Fibroblast of lung (primary cell): ENCODE results near the gene ABHD3. TPM values are rescaled to one million over a fixed set of nuclear protein-coding genes. Genes with fewer than 3 reads are reported as not detected.
A peak's percentile ranks its signal among the peaks of the same experiment; 100 is the strongest.
"Not testable (repeated sequence)": the region's sequence is repeated elsewhere in the genome, so short reads cannot be mapped to it uniquely, and the experiment has no call there.

Experiments
- DNase-seq, 2 donors: peaks; one replicate each; pipeline versions ENCODE4 v3.0.0 to v3.0.0-alpha.2; 2010; ENCODE audit warnings: low read depth in 2 of 2
- H2AFZ ChIP-seq: 2 replicates; pipeline ENCODE4 v1.5.1; 2012; ENCODE audit warnings: low read length, control low read depth, inconsistent platforms
- H3K27ac ChIP-seq: 2 replicates; pipeline ENCODE4 v1.5.1; 2011; ENCODE audit warnings: low read length, control low read depth; ENCODE audit not compliant: insufficient read depth
- H3K27me3 ChIP-seq: 2 replicates; pipeline ENCODE4 v1.5.1; 2011; ENCODE audit warnings: mild to moderate bottlenecking, low read length; ENCODE audit not compliant: control insufficient read depth, insufficient read depth
- H3K36me3 ChIP-seq: 2 replicates; pipeline ENCODE4 v1.5.1; 2011; ENCODE audit warnings: low read length; ENCODE audit not compliant: control insufficient read depth, insufficient read depth
- H3K4me1 ChIP-seq: 2 replicates; pipeline ENCODE4 v1.5.1; 2011; ENCODE audit warnings: low read length; ENCODE audit not compliant: control insufficient read depth, insufficient read depth; ENCODE audit errors: extremely low read depth
- H3K4me2 ChIP-seq: 2 replicates; pipeline ENCODE4 v1.5.1; 2011; ENCODE audit warnings: low read length, control low read depth; ENCODE audit not compliant: insufficient read depth; ENCODE audit errors: extremely low read depth
- H3K4me3 ChIP-seq, 4 experiments: fragments of 200-600 bp in 1 of 4; sonication (generic) in 1 of 4; replicated peaks in 1 of 4; 2 replicates each; pipeline ENCODE4 v1.5.1; 2011 to 2016; ENCODE audit warnings: low read length in 4 of 4, low read depth in 3 of 4, mild to moderate bottlenecking in 3 of 4, control low read depth in 2 of 4, inconsistent platforms in 1 of 4, mixed read lengths in 1 of 4; ENCODE audit not compliant: insufficient read depth in 1 of 4; ENCODE audit errors: control extremely low read depth in 1 of 4
- H3K79me2 ChIP-seq: 2 replicates; pipeline ENCODE4 v1.5.1; 2012; ENCODE audit warnings: mild to moderate bottlenecking, low read length, inconsistent platforms; ENCODE audit not compliant: control insufficient read depth, insufficient read depth
- H3K9ac ChIP-seq: 2 replicates; pipeline ENCODE4 v1.5.1; 2011; ENCODE audit warnings: mild to moderate bottlenecking, low read length, control low read depth; ENCODE audit not compliant: insufficient read depth
- H3K9me3 ChIP-seq: 2 replicates; pipeline ENCODE4 v1.5.1; 2012; ENCODE audit warnings: low read depth, low read length; ENCODE audit not compliant: control insufficient read depth, insufficient read depth
- H4K20me1 ChIP-seq: 2 replicates; pipeline ENCODE4 v1.5.1; 2011; ENCODE audit warnings: low read length; ENCODE audit not compliant: control insufficient read depth, insufficient read depth; ENCODE audit errors: extremely low read depth
- EZH2 ChIP-seq: IDR thresholded peaks from 2 replicates; pipeline ENCODE4 v1.5.1; 2012; ENCODE audit warnings: low read length, control low read depth, mild to moderate bottlenecking; ENCODE audit errors: missing control alignments
- polyA plus RNA-seq, 2 donors: library from polyadenylated mRNA; depleted of rRNA in 1 of 2; stranded (reverse) in 1 of 2; unstranded in 1 of 2; fragments of >200 nt; gene quantifications; 2 replicates each; pipeline ENCODE4 v1.2.1, GENCODE V29; 2011 to 2012; ENCODE audit warnings: missing spikeins in 1 of 2
- total RNA-seq: library from RNA; depleted of rRNA; stranded (reverse); fragments of >200 nt; gene quantifications from 2 replicates; pipeline ENCODE4 v1.2.1, GENCODE V29; 2014
- TF ChIP-seq, protein P1 (sequence below), 2 donors: IDR thresholded peaks in 1 of 2; conservative IDR thresholded peaks in 1 of 2; 1 replicate in 1 of 2; 2 replicates in 1 of 2; pipeline ENCODE4 v1.5.1; 2011 to 2012; ENCODE audit warnings: low read length in 2 of 2, control low read depth in 1 of 2, inconsistent platforms in 1 of 2, low read depth in 1 of 2, mild to moderate bottlenecking in 1 of 2

ABHD3 gene
- total and polyA plus RNA-seq, 2 donors (not counting 1 experiment from before 2014, with no cell fraction given), result 6.3 to 17.0 TPM

DNA sequence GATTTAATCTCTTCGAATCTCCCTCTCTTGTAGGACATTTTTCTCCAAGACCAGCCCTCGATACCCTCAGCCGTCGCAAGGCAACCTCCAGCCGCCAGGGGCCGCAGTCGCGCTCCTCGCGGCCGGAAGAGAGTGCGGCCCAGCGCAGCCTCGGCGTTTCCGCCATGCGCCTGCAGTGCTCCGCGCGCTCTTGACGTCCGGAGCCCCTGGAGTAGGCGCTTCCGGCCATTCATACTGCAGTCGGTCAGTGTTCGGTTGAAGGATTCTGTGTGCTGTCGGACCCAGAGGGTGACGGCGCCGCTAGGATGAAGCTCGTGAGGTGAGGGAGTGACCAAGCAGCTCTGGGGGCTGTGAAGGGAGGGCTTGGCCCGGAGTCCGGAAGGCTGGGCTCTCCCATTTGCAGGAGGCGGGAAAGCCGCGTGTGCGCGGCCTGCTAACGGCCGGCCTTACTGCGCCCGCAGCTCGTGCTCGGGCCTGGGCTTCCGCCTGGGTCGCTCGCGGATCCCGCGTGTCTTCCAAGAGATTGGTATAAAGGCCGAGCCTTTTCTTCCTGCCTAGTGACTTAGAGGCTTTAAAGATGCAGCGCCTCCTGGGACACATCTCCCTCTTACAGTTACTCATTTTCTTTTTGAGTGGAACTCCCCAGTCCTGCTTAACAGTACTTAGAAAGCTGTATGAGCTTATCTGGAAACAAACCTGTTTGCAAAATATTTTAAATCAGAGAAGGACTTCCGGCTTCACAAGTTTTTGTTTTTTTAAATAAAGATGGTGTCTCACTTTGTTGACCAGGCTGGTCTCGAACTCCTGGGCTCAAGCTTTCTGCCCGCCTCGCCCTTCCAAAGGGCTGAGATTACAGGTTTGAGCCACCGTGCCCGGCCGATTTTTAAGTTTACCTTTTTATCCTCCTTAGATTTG is 92.2 kb downstream of the ABHD3 start, which contains the start of gene SNRPD1:
Gene SNRPD1 (plus strand): TSS at position 190 of the 915 bp plus-strand sequence. CDS start 116 bp downstream, at position 306.
- Histone ChIP-seq H3K4me3 (peak within 1 kb of the TSS; percentile 78 to 100 (median 92)), H3K9me3 (no peaks in the 10 kb centered on the region), H4K20me1 (no peaks in the 10 kb centered on the region), H3K9ac (peak within 1 kb of the TSS; percentile 86), H3K4me2 (peak within 1 kb of the TSS; percentile 90), H3K27ac (peak within 1 kb of the TSS; percentile 96), H3K36me3 (no peaks in the 10 kb centered on the region), H2AFZ (peak within 1 kb of the TSS; percentile 89), H3K79me2 (peaks cover 49% of the 10 kb centered on the region), H3K27me3 (no peaks in the 10 kb centered on the region), H3K4me1 (no peaks in the 10 kb centered on the region)
- TF ChIP-seq, protein P1, sequence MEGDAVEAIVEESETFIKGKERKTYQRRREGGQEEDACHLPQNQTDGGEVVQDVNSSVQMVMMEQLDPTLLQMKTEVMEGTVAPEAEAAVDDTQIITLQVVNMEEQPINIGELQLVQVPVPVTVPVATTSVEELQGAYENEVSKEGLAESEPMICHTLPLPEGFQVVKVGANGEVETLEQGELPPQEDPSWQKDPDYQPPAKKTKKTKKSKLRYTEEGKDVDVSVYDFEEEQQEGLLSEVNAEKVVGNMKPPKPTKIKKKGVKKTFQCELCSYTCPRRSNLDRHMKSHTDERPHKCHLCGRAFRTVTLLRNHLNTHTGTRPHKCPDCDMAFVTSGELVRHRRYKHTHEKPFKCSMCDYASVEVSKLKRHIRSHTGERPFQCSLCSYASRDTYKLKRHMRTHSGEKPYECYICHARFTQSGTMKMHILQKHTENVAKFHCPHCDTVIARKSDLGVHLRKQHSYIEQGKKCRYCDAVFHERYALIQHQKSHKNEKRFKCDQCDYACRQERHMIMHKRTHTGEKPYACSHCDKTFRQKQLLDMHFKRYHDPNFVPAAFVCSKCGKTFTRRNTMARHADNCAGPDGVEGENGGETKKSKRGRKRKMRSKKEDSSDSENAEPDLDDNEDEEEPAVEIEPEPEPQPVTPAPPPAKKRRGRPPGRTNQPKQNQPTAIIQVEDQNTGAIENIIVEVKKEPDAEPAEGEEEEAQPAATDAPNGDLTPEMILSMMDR (conservative IDR thresholded peaks at IDR 0.05 in 1 of 2, IDR thresholded peaks at IDR 0.05 in 1 of 2; ENCODE audit: low read depth in 1 of 2, low read length in 2 of 2), result peak; percentile 91 to 94
- TF ChIP-seq EZH2, result no peak
- DNase-seq, result peak; percentile 92

DNA sequence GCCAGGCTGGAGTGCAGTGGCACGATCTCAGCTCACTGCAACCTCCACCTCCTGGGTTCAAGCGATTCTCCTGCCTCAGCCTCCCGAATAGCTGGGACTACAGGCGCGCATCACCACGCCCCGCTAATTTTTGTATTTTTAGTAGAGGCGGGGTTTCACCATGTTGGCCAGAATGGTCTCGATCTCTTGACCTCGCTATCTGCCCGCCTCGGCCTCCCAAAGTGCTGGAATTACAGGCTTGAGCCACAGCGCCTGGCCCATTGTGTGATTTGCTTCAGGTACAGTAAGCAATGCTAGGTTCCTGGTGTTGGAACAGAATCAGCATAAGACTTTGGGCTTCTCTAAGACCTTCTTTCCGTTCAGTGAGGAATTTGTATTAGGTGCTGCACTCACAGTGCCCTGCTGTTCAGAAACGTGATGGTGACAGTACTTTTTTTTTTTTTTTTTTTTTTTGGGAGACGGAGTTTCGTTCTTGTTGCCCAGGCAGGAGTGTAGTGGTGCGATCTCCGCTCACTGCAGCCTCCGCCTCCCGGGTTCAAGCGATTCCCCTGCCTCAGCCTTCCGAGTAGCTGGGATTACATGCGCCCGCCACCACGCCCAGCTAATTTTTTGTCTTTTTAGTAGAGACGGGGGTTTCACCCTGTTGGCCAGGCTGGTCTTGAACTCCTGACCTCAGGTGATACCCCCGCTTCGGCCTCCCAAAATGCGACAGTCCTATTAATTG is 93.0 kb downstream of the ABHD3 start:
- H3K36me3 ChIP-seq, H3K27me3 ChIP-seq, H3K9me3 ChIP-seq, DNase-seq, H3K27ac ChIP-seq, H4K20me1 ChIP-seq, H3K4me1 ChIP-seq: not testable (repeated sequence)
- peak overlapping the region; percentile 86 for H3K9ac ChIP-seq
- H3K79me2 ChIP-seq, result peaks cover 41% of the 10 kb centered on the region
- peak overlapping the region in 3 of 4 experiments; percentile 45 to 98 (median 78) for H3K4me3 ChIP-seq
- H2AFZ ChIP-seq, result peak overlapping the region; percentile 69
- peak overlapping the region; percentile 90 for H3K4me2 ChIP-seq

DNA sequence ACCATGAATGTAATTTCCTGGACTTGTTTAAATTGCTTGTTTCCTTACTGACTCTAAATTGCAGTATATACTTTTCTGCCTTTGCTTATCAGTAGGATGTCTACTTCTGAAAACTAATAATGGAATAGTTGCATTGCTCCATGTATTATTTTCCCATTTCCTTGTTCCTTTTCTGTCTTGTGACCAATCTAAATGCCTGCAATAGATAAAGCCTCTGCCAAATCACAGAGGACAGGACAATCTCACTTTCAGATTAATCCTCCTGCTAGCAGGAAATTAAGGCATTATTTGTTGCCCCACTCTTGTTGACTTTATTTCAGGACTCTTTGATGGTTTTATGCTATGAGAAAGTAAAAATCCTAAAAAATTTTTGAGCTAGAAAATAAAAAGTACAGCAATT is 99.4 kb downstream of the ABHD3 start:
- no peaks in the 10 kb centered on the region for H3K36me3 ChIP-seq
- no peaks in the 10 kb centered on the region for H3K4me1 ChIP-seq
- no peak overlapping the region for H3K27ac ChIP-seq
- DNase-seq, result no peak
- H3K4me3 ChIP-seq, result no peak overlapping the region
- TF ChIP-seq, protein P1 (conservative IDR thresholded peaks at IDR 0.05 in 1 of 2, IDR thresholded peaks at IDR 0.05 in 1 of 2; ENCODE audit: low read depth in 1 of 2, low read length in 2 of 2), result no peak
- no peak for TF ChIP-seq EZH2
- peak overlapping the region; percentile 79 for H2AFZ ChIP-seq
- no peaks in the 10 kb centered on the region for H3K27me3 ChIP-seq
- H3K9ac ChIP-seq, result no peak overlapping the region
- no peaks in the 10 kb centered on the region for H4K20me1 ChIP-seq
- H3K79me2 ChIP-seq, result peaks cover 2% of the 10 kb centered on the region
- H3K9me3 ChIP-seq, result no peaks in the 10 kb centered on the region
- H3K4me2 ChIP-seq, result no peak overlapping the region
